ENCODE results near the gene GNB1L.

The GNB1L gene

GRCh38 chr22:19744350-19745006 is 110.2 kb downstream of the GNB1L start:
- DNase-seq (ENCODE audit: extremely low read depth, low read depth) = no peak
- no peak for TF ChIP-seq CTCF (IDR thresholded peaks at IDR 0.05; ENCODE audit: low read depth, low read length)

DNA sequence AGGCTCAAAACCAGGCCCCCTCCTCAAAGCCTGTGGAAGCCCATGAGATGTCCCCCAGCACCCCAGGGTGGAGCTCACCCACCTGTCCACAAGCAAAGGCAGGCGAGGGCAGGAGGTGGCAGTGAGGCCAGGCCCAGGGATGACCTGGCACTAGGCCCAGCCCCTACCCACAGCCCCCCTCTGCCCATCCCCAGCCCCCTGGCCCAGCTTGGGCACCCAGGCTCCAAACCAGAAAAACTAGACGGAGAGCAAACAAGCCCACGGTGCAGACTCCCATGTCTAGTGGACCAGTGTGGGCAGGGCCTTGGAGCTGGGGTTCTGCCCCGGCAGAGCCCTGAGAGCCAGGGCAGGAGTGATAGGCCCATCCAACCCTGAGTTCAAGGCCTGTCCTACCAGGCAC is 111.0 kb downstream of the GNB1L start:
- DNase-seq (ENCODE audit: extremely low read depth, low read depth) = no peak
- no peak for TF ChIP-seq CTCF (IDR thresholded peaks at IDR 0.05; ENCODE audit: low read depth, low read length)

GRCh38 chr22:19743081-19743480 is 111.6 kb downstream of the GNB1L start:
- TF ChIP-seq CTCF (IDR thresholded peaks at IDR 0.05; ENCODE audit: low read depth, low read length) = no peak
- no peak for DNase-seq (ENCODE audit: extremely low read depth, low read depth)

GRCh38 chr22:19742160-19743066 is 112.3 kb downstream of the GNB1L start:
- TF ChIP-seq CTCF (IDR thresholded peaks at IDR 0.05; ENCODE audit: low read depth, low read length) = no peak
- DNase-seq (ENCODE audit: extremely low read depth, low read depth) = no peak

GRCh38 chr22:19741053-19741452 is 113.6 kb downstream of the GNB1L start:
- DNase-seq (ENCODE audit: extremely low read depth, low read depth) = no peak
- TF ChIP-seq CTCF (IDR thresholded peaks at IDR 0.05; ENCODE audit: low read depth, low read length) = no peak

- no peak for TF ChIP-seq CTCF (IDR thresholded peaks at IDR 0.05; ENCODE audit: low read depth, low read length)
- DNase-seq (ENCODE audit: extremely low read depth, low read depth) = no peak
Measured at GRCh38 chr22:19740586-19740985, 114.1 kb downstream of the GNB1L start.

DNA sequence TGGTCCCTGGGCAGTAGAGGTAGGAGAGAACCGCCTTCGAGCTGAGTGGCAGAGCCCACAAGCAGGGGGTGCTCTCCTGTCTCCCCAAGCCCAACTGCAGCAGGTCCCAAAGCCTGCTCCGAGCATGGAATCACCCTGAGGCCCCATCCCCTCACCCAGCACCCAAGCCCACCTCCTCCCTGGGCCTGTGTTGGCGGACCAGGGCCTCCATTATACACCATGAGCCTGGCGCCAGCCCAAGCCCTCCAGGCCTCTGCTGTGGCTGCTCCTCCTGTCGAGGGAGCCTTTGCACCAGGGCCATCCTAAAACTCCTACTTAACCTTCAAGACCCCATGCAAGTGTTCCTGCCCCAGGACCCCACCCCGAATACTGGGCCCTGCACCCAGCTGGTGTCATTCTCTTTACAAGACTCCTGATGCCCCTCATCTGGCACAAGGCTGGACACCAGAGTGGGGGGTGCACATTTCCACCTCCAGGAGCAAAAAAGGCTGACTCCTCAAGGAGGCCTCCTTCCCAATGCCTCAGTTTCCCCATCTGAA is 114.7 kb downstream of the GNB1L start:
- DNase-seq (ENCODE audit: extremely low read depth, low read depth) = no peak
- TF ChIP-seq CTCF (IDR thresholded peaks at IDR 0.05; ENCODE audit: low read depth, low read length) = no peak

All from AG09319 (cell line).